T-helper 1 cell (primary cell): ENCODE data around the gene PRL.

Experiments used
- DNase-seq, 5 donors: peaks; one replicate each; pipeline ENCODE4 v3.0.0-alpha.2; 2012 to 2020
- total RNA-seq, 4 donors: gene quantifications; one replicate each; lab custom pipeline; 2026; lab: John Stamatoyannopoulos, UW

Gene PRL
- 0 reads per million in 4 donors for total RNA-seq

DNA sequence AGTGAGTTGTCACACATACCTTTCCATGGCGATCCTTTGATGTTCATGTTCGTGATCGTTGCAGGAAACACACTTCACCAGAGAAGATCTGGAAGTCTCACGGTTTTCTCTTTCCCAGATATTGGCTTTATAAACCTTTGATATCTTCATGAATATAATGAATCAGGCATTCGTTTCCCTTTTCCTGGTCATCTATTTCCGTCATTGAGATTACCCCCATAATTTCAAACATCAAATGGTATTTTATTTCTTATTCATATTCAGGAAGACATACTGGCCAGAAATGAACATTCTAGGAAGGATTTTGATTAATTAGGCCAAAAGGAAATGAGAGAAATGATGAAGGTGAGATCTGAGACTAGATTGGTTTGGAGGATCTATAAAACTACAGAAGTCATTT, at the start of gene PRL:
PRL (minus strand) TSS at position 101 of the 400 bp plus-strand sequence; CDS start at position 47, 54 bp downstream.
- DNase-seq = no peak

DNA sequence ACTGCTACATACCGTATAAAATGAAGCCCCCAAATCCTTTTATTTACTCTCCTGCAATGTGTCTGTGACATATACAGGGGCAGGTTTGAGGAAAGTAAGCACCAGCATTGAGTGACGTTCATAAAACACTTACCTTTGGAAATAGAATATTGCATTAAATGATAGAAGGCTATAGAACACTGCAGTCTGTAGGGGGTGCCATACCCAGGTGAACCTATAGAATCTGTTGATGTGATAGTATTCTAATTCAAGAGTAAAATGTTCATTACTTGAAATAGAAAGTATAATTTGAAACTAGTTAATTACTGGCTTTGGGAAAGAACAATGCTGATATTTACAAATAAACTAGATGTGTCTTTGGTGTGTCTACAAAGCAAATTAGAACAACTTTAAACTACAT, 47.0 kb upstream of the PRL start:
- no peak for DNase-seq

DNA sequence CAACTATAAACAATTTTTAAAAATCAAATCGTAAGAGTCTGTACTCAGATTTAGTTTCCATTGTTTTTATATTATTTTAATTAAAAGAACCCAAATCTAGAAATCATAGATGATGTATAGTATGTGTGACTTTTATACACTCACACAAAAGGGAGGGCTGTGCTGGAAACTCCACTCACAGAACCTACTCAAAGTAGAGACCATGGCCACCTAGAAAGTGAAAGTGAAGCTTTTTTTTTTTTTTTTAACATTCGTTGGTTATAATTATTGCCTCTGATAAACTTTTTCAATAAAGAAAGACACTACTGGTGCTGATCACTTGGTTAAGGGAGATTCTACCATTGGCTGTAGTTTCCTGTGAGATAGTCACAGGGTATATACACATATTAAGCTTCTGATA, 37.9 kb upstream of the PRL start:
- no peak for DNase-seq

DNA sequence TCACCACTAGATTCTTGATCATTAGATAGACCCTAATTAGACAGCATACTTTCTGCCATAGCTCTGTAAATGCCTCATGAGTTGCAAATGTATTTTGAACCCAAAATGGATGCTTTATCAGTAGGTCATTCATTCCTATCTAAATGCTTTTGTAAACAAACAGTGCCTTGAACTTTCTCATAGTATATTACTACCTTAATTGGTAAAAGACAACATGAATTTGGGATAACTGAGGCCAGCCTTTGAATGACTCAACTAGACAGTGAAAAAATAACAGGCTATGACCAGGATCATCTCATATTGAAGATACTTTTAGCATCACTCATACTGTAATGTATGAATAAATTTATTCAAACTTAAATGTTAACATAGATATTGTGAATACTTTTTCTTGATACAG, 37.0 kb upstream of the PRL start:
- DNase-seq = no peak

DNA sequence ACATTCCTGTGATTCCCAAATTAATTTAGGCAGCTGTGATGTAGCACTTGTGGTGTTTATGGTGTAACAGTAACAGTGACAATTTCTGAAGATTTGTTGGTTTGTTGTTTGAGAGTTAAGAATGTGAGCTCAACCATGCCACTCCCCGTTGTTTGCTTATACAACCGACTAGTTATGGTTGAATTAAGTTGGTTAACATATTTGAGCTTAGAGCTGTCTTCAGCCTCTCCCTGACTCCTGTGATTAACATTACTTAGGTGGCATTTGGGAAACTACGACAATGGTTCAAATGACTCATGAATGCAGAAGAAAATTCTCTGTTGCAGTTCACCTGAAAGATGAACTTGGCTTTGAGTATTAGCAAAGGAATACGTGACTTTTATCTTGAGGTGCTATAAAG, 35.9 kb upstream of the PRL start:
- no peak for DNase-seq

DNA sequence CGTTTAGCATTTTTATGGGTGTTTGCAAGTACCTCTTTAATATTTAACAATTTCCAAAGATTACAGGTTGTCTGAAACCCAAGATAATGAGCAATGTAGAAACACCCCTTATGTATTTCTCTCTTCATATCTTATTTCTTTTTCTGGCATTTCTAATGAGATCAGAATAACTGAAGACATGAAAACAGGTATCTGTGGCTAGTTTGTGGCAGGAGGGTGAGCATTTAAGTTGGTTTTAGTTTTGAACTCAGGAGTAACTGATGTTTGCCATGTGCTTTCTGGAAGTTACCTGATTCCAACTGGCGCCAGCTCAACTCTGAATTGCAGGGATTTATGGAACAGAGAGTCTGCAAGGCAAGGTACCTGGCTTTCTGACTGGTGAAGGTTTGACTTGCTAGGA, 35.4 kb upstream of the PRL start:
- DNase-seq = no peak

DNA sequence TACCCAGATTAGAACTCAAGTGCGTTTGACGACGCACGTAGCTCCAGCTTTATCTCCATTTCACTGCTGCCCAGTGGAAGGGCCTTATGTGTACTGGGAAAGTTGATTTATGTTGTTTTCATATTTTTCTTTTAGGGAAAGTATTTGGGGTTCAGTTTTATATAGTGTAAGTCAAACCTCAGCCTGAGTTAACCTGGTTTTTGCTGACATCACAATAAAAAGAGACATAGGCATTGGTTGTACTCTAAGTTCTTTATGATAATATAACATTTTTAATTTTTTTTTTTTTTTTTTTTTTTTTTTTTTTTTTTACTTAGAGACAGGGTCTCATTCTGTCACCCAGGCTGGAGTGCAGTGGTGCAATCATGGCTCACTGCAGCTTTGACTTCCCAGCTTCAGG, 34.1 kb upstream of the PRL start:
- DNase-seq = no peak

DNA sequence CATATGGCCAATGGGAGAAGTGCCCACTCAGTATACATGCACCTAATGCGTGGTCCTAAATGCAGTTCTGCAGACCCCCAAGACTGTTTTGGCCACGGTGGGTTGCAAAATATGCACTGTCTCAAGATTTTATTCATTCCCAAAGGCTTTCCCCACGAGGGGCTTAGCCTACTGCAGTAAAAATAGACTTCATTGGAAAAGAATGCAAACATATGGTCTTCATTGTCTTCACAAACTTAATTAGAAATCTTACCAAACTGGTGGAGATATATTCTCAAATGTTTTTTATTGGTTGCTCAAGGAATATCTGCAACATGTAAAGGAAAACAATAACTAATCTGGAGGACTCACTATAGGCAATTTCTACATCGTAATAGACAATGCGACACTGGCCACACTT, 31.6 kb upstream of the PRL start:
- no peak for DNase-seq

DNA sequence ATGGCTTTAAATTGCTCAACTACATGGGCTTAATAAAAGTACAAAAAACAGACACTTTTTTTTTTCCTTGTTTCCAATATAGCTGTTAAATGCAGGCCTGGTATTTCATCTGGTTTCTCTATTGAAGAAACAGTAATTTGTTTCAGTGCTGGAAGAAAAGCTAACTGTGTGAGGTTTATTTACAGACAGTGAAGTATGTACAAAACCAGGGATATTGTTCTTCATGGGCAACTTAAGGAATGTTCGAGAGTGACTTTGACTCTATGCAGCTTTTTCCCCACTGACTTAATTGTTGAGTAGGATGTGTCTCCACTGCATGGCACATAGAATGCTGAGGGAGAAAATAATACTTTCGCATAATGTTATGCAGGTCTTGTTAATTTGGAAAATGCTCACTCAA, 31.0 kb upstream of the PRL start:
- DNase-seq = no peak

DNA sequence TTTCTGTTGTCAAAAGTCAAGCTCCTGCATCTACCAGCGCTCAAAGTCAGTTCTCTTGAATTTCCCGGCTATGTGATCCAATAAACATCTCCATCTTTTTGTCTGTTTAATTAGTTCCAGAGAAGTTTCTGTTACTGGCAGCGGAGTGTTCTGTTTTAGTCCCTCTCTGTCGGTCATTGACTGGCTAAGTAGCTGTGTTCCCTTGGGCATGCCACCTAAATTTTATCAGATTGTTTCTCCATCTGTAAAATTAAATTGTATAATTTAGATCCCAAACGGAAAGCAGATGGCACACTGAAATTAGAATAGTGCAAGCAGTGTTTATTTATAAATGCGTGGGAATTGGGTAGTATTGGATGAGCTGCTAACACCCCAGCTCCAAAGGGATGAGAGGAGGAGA, 29.7 kb upstream of the PRL start:
- DNase-seq = no peak

DNA sequence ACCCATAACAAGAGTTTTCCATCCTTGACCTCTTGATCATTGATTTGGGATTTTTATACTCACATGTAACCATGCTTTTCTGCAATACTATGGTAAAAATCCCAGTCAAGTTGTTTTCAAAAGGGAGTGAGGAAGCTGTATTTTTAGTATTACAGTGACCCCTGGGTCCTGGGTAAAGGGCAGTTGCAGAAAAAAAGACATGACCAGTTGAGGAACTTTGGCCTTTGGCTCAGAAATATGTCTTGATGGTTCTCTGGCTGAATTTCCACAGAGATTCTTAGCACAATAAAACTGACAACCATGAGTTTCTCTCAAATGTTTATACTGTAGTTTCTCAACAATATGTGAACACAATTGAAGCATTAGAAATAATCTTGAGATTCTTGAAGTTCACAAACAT, 28.6 kb upstream of the PRL start:
- no peak for DNase-seq

DNA sequence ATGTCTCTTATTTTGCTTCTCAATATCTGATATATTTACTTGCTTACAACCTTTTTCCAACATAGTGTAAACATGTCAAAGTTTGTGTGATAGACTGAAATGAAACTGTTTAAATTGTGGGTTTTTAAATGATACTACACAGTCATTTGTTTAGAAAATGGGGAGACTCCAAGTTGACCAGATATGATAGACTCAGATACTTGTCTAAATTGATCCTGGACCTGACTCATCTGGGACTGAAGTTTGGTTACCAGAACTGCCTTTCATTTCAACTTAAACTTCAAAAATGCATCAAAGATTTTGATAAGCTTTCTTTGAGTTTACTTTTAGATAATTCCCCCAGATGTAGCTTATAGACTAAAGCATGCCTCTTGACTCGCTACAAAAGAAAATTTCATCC, 27.0 kb upstream of the PRL start:
- no peak for DNase-seq

DNA sequence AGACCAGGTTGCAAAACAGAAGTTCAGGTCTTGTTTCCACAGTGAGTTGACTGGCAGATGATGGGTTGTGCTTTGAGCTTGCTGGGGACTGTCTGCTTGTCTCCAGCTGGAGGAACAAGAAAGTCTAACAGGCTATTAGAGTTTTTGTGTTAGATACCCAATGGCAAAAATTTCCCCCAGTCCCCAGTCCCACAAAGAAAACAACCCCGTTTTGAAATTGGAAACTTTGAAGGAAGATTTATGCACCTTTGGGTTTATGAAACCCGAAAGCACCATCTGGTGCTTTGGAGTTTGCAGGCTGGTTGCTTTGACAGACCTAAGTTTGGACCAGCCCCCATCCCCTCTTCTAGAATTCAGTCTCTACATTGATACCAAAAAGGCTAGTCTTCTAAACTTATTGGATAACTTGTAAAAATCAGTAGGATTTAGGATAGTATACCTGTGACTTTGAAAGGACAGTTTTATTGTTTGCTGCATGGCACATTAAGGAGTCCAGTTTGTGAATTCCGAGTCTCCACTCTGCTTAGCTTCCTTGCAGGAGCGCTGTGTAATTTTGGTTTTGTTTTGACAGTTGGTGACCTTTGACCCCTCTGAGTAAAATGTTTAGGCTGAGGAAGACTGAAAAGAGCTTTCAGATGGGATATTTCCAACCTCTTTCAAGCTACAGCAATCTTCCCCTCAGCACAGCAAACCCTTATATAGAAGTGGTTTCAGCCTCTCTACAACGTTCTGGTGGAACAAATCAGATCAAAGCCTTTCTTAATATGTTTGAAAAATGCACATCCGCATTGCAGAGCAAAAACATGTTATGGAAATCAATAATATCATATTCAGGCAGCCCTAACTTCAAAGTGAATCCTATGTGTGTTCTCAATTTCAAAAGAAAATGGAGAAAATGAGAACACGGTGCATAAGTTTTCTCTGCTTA, 25.5 kb upstream of the PRL start:
- DNase-seq = no peak

DNA sequence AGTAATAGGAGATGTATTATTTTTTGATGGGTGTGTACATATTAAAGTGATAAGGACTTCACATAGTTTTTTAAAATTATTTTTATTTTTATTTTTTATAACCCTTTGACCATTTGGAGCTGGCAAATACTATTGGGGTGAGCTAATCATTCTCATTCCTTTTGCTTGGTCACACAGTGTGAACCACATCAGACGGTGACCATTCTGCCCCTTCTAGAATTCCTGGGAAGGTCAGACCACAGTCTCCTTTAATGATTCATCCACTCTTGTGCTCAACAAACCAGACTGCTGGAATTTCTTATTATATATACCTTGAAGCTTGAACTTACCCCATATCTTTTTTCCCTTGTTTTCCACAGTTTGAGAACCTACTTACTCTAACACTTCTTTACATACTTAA, 23.9 kb upstream of the PRL start:
- no peak for DNase-seq

DNA sequence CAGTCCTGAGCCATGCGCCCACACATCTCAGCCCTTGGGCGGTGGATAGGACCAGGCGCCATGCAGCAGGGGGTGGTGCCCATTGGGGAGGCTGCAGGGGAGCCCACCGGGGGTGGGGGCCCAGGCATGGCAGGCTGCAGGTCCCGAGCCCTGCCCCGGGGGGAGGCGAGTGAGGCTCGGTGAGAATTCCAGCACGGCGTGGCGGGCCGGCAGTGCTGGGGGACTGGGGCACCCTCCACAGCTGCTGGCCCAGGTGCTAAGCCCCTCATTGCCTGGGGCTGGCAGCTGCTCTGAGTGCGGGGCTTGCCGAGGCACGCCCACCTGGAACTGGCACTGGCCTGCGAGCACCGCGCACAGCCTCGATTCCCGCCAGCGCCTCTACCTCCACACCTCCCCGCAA, 21.6 kb upstream of the PRL start:
- DNase-seq = no peak

DNA sequence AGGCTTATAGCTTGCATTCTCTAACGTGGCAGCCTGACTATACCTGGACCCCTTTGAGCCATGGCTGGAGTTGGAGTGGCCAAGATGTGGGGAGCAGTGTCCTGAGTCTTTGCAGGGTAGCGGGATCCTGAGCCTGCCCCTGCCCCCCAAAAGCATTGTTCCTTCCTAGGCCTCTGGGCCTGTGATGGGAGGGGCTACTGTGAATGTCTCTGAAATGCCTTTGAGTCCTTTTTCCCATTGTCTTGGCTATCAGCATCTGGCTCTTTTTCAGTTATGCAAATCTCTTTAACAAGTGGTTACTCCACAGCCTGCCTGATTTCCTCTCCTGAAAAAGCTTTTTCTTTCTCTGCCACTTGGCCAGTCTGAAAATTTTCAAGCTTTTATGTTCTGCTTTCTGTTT, 17.0 kb upstream of the PRL start:
- no peak for DNase-seq

DNA sequence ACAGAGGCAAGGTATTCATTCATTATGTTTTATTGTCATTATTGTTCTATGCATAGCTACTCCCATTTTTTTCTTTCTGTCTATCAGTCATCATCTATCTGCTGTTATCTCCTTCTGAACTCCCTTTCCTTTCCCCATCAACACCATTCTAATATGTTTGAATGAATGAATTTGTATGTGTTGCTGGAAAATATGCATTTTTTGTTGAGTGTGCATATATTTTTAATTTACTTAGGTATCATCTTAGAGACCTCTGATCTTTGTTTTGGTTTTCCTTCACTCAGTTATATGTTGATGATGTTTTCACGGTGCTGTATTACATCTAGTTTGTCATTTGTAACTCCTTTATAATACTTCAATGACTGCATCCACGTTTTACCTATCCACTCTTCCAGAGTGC, 12.1 kb upstream of the PRL start:
- no peak for DNase-seq

DNA sequence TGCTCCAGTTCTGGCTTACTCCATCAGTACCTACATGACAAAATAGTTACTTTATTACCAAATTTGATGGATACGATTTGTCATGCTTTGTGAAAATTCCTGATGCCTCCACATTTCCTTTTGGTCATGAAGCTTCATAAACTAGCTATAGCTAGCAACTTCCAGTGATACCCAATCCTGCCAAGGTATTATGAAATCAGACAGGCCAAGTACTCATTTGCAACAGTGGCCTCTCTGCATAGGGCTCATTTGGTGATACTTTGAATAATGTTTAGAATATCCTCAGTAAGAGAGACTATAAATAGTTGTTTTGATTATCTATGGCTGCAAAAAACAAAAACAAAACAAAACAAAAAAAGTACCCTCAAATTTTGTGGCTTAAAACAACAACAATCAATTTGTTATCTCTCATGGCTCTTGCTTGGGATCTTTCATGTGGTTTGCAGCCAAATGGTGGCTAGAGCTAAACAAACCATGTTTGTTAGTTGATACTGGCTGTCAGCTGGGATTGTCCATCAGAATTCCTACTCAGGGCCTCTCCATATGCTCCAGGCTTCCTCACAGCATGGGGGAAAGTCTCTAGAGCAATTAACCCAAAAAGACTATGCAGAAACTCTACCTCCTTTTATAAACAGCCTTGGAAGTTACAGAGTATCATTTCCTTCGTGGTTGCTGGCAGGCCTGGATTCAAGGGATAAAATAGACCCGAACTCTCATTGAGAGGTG, 10.1 kb upstream of the PRL start:
- DNase-seq = no peak

DNA sequence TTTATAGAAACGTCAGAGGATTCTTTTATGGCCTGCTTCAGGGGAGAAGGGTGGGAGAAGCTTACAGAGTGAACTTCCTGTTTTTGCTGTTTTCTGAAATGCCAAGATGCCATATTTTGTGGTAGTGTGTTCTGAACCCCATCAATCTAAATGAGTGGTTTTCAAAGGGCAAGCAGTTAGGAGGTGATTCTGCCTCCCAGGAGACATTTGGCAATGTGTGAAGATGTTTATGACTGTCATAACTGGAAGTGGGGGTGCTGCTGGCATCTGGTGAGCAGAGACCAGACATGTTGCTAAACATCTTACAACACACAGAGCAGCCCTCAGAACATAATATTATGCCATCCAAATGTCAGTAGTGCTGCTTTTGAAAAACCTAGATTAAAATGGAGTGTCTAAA, 6.0 kb upstream of the PRL start:
- DNase-seq = no peak

DNA sequence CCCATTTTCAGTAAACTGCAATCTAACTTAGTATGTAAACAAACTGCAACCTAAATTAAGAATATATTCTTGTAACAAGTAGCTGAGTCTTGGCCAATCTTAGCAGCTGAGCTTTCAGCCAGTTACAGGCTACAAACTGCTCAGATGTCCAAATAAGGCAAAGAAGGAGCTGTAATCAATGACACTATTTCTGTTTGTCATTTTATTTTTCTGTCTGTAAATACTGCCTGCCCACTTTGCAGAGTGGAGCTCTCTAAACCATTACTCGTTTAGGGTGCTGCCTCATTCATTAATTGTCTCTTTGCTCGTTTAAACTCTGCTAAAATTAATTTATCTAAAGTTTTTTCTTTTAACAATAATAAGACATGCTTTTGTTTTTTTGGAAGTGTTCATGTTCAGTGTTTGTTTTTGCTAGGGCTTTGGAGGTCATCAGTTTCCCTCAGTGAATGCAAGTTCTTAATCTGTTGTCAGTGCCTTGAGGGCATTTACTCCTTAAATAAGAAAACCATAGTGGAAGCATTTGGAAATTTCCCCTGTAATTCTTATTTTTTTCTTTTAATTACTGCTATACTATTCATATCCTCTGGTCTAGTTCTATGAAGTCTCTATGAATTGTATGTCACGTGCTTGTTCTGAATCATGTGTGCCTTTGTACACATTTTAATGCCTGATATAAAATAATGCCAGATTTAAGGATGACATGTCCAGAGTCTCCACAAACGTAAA, 3.6 kb upstream of the PRL start:
- DNase-seq = no peak

DNA sequence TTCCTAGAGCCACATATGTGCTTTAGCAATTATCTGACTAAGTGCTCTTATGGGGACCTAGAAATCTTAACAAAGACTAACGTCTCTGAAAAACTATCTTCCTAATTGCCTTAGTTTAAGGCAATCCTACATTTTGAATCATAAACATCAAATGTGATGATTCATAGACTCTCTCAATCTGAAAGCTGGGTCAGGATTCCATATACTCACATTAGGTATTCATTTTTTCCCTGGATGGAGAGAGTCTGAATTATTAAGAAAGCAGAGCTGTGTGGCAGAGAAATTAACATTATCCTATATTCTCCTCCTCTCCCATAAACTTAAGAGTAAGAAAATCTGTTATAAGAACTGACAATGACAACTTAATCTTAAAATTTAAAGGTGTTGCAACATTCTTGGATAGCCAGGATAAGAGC, 1.6 kb upstream of the PRL start:
- no peak for DNase-seq

DNA sequence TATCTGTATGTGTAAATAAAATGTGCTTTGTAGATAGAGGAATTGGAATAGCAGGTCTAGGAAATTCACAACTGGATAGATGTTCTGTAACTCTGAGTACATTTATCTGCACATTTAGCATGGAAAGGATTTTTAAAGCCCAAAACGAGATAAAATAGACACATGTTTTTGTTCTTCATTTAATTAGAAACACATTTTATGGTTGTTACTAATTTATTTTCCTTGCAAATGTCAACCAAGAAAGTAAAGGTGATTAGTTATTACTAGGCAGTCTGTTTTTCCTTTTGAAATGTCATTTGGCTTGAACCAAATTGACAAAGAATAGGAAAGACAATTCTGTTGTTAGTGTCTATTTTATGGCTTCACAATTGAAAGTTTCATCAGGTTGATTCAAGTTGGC, 769 bp downstream of the PRL start:
- no peak for DNase-seq

DNA sequence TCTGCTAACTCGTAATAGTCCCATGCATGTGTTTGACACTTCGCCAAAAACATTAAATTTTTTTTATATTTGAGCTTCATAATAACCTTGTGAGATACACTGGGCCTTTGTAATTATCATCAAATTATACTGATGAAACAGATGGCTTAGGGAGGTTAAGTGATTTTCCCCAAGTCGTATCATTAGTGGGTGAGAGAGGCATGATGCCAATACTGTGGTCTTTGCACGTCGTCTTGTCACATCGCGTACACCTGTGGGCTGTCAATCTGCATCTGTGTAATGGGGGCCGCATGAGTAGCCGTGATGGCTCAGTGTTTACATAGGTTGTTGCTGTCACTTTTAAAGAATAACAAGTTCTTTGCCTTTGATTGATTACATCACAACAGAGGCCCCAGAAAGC, 1.7 kb downstream of the PRL start:
- DNase-seq = no peak

DNA sequence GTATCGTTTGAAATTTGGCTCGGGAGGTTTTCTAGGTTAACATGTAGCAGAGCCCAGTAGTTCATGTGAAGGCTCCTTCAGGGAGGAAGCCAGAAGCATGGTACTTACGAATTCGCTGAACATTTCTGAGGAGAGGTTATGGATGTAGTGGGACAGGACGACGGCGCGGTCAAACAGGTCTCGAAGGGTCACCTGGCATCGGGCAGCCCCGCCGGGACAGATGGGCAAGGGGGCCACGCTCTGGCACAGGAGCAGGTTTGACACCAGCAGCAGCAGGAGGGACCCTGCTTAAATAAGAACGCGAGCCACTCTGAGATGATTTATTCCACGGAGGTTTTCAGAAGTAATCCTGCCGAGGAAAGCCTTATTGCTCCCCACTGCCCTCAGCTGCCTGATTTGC, 2.5 kb downstream of the PRL start:
- no peak for DNase-seq
